HG03520 (cell line): ENCODE results near the gene SOSTDC1.
"Not testable (repeated sequence)": the region's sequence is repeated elsewhere in the genome, so short reads cannot be mapped to it uniquely, and the experiment has no call there.

ENCODE experiments used
- ATAC-seq: cut with Tn5 transposase; IDR thresholded peaks from one replicate; pipeline ENCODE4 v1.9.1; 2021; ENCODE audit warnings: mild to moderate bottlenecking, moderate library complexity; ENCODE audit not compliant: unreplicated experiment

Gene SOSTDC1

DNA sequence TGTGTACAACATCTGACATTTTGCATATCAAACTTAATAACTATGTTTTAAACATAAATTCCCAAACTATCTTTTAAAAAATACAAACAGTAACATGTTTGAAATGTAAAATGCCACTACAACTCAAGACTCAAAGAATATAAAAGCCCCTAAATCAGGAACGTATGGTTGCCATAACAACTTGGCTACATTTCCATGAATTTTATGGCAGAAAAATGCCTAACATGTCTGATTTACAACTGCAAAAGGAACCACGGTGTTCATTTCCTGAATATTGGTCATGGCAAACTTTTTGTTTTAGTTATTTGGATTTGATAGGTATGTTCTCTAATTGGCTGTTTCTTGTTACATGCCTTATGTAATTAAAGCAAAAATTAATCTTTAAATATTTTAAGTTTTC lies 2.0 kb downstream of the SOSTDC1 start:
- ATAC-seq: no peak

DNA sequence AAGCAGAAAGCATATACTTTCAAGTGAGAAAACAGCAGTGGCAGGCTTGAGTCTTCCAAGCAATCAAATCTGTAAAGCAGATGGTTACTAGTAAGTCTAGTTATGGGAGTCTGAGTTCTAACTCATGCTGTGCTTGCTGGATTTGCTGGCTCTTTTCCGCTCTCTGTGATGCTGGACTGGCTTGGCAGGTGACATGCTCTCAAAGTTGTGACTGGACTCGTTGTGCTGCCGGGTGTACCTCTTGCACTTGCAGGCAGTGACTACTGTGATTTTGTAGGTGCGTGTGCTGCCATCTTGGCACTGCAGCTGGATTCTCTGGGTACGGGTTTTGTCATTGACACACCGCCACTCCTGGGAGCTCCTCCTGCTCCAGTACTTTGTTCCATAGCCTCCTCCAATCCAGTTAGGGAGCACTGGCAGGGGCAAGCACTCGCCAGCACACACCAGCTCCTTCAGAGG lies 3.1 kb downstream of the SOSTDC1 start:
- ATAC-seq: no peak

GRCh38 chr7:16460789-16461493 lies 4.6 kb downstream of the SOSTDC1 start:
- no peak for ATAC-seq

GRCh38 chr7:16456303-16456702 lies 9.2 kb downstream of the SOSTDC1 start:
- ATAC-seq: not testable (repeated sequence)

- no peak for ATAC-seq
Observed at GRCh38 chr7:16455591-16455990, 9.9 kb downstream of the SOSTDC1 start.

DNA sequence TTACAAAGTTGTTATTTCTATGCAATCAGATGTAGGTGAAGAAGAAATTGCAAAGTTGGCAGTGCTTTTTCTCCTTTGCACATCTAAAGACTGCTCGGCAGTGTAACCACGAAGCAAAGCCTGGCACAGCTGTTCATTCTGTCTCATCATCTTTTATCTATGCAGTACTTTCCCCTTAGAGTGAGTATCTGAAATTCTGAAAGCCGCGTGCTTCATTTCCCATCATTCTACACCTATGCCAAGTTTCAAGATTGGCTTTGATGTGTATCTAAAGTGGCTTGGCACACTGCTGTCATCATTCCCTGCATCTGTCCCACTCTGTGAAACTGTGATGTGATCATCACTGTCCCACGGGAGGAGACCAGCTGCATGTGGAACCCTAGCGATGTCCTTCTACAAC lies 15.2 kb downstream of the SOSTDC1 start:
- no peak for ATAC-seq

- ATAC-seq: no peak
Observed at GRCh38 chr7:16447876-16448275, 17.7 kb downstream of the SOSTDC1 start.

DNA sequence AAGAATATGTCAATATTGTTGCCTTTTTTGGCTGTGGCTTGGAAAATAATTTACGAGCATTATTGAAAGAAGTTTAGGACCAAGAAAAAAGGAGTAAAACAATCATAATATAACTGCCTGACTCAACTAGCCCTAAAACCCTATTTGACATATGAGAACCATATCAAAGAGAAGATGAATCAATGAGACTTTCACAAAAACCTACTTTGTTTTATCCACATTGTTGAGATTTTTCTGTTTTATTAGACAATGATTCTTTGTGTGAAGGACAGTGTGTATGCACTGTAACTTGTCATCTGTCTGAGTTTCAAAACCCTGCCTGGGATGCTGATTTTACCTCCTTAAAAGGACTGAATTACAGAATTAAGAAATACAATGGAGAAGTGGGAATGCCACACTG lies 19.0 kb downstream of the SOSTDC1 start:
- no peak for ATAC-seq

- not testable (repeated sequence) for ATAC-seq
Observed at GRCh38 chr7:16443871-16444270, 21.7 kb downstream of the SOSTDC1 start.

- no peak for ATAC-seq
Observed at GRCh38 chr7:16438988-16439387, 26.6 kb downstream of the SOSTDC1 start.

- no peak for ATAC-seq
Observed at GRCh38 chr7:16436306-16436705, 29.2 kb downstream of the SOSTDC1 start.

GRCh38 chr7:16433568-16434122 lies 31.9 kb downstream of the SOSTDC1 start:
- no peak for ATAC-seq

DNA sequence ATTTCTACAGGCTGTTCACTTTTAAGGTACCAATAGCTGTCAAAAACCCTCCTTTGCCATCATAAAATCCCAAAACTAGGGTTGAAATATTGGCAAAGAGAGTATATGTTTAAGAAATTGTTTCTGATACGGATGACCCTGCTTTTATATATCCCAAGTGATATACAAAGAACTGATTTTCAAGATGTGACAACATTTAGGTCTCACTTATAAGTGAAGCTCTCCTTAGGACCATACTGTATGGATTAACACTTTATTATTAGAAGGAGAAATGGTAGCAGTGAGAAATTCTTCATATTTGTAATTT lies 33.2 kb downstream of the SOSTDC1 start:
- ATAC-seq: no peak

GRCh38 chr7:16431646-16432424 lies 33.7 kb downstream of the SOSTDC1 start:
- ATAC-seq: peak; percentile 86

DNA sequence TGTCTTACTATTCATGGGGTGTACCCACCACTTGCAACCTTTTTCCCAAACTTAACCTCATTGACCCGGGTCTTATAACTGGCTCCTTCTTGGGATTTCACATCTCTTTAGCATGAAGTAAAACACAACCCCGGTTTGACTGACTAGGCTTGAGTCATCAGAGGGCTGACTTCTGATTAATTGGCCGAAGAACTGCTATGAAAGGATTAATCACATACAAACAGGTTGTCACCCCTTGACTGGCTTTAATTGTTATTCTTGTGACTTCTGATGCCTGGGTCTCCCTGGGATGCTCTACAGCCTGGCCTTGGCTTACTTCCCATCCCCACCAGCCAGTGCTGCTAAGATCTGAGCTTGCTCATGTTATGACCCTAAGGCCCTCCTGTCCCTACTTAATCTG lies 35.4 kb downstream of the SOSTDC1 start:
- ATAC-seq: no peak

DNA sequence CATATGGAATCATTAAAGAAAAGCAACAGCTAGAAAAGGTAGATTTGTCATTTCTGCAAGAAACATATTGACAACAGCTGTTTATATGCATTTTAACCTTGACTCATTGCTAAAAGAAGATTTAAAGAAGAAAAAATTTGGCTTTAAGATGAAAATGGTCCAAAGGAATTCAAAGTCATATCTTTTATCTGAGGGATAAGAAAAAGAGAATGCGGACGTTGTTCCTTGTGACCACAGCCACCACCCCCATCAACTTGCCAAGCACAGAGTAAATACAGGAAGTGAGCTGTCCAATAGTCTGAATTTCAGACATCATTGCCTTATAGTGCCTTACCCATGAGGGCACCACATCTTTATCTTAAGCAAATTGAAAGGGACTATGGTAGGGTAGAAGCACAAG lies 36.9 kb downstream of the SOSTDC1 start:
- no peak for ATAC-seq

GRCh38 chr7:16428182-16428581 lies 37.4 kb downstream of the SOSTDC1 start:
- ATAC-seq: no peak

- no peak for ATAC-seq
Observed at GRCh38 chr7:16423761-16424160, 41.8 kb downstream of the SOSTDC1 start.

DNA sequence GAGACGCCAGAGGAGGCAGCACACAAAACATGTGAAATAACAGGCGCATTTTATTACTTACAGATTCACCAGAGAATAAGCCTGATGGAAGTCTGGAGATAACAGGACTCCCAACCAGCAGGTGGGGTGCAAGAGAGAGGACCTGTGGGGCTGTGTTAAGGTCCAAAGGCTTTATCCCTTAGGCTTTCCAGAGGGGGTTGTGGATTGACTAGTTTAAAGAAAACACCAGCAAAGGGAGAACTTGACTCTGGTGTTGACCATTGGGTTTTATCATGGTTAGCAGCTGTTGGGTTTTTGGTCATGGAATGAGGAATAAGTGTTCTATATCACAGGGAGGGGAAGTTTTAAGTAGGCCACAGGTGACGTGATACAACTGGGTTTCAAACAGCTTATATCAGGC lies 42.6 kb downstream of the SOSTDC1 start:
- ATAC-seq: no peak

DNA sequence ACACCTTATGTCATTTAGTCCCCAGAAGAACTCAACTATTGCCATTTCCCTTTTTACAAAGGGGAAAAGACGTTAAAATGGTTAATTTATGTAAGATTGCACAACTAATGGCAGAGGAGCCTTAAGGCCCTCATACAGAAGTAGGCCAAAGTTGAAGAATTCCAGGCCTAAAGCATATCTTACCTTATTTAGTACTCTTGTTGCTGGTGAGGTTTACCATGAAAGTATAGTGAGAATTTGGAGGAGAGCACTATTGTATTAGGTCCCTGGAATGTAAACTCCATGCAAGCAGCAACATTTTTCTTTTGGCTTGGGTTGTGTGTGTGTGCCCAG lies 43.5 kb downstream of the SOSTDC1 start:
- no peak for ATAC-seq

DNA sequence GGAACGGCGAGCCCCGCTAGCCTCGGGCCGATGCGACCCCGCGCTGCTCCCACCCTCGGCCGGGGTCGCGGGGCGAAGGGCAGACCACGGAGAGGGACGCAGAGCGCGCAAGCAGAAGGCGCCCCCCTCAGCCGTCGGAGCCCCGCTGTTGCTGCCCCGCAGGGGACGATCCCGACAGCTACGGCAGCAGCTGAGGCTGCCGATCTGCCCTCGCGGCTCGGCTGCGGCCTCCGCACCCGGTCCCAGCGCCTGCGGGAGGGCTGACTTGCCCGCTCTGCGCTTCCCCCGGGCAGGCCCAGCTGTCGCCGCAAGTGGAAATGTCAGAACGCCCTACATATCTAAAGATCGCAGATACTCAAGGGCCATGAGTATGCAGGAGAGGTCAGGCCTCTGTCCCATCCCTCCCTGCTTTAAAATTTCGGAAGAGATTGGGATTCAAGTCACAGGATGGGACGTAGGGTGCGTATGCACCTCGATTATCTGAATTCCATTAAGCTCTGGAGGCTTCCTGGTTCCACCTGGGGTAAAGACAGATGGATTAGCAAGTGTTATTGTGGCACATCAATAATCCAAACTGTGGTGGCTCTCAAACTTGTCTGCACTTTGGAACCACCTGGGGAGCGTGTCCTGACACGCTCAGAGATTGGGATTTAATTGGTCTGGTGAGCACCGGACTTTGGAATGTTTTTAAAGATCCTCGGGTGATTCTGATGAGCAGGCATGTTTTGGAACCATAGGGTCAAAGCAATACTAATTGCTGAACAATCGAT lies 44.0 kb downstream of the SOSTDC1 start, which contains the start of gene CRPPA:
Gene CRPPA (minus strand): TSS at position 206 of the 770 bp plus-strand sequence. CDS start 216 bp downstream, outside the sequence.
- ATAC-seq: peak; percentile 31
